Astrocyte of the spinal cord (primary cell): Measurements from ENCODE around the gene SHROOM3.
"Not testable (repeated sequence)": the region's sequence is repeated elsewhere in the genome, so short reads cannot be mapped to it uniquely, and the experiment has no call there.

ENCODE experiments used
- DNase-seq: peaks from one replicate; pipeline ENCODE4 v3.0.0; 2011; ENCODE audit warnings: low read depth, low spot score
- H3K4me3 ChIP-seq: 2 replicates; pipeline ENCODE4 v1.5.1; 2011; ENCODE audit warnings: low read depth, mild to moderate bottlenecking, low read length, moderate library complexity
- CTCF ChIP-seq: IDR thresholded peaks from 2 replicates; pipeline ENCODE4 v1.5.1; 2012; ENCODE audit warnings: low read depth, mild to moderate bottlenecking, low read length, inconsistent platforms
- in situ Hi-C: cut with HindIII; loops from 2 replicates; pipeline ENCODE4 v1.10.0; 2017; ENCODE audit warnings: low sequenced_read_pairs

SHROOM3 gene

GRCh38 chr4:76407440-76408119 is 27.4 kb upstream of the SHROOM3 start:
- DNase-seq = no peak
- H3K4me3 ChIP-seq = no peak overlapping the region
- no peak for TF ChIP-seq CTCF
- in situ Hi-C loops = no loop called here

GRCh38 chr4:76410636-76411035 is 24.4 kb upstream of the SHROOM3 start:
- H3K4me3 ChIP-seq = no peak overlapping the region
- in situ Hi-C loops = no loop called here
- TF ChIP-seq CTCF = no peak
- DNase-seq = no peak

- H3K4me3 ChIP-seq = peak overlapping the region; percentile 37
- DNase-seq = no peak
- no peak for TF ChIP-seq CTCF
- in situ Hi-C loops = no loop called here
Measured at GRCh38 chr4:76420188-76420761, 14.8 kb upstream of the SHROOM3 start.

- H3K4me3 ChIP-seq = peak within 1 kb of the TSS; percentile 37
- in situ Hi-C loops = no loop called here
- DNase-seq = no peak
- no peak for TF ChIP-seq CTCF
Measured at GRCh38 chr4:76420762-76421581, 14.1 kb upstream of the SHROOM3 start, which contains the start of gene CCDC158. Gene CCDC158, minus strand, starts transcription at chr4:76421141. Its CDS starts 17,934 bp downstream, at chr4:76403207.

GRCh38 chr4:76423159-76423558 is 11.9 kb upstream of the SHROOM3 start:
- DNase-seq, in situ Hi-C loops, H3K4me3 ChIP-seq: not testable (repeated sequence)

- in situ Hi-C loops = no loop called here
Measured at GRCh38 chr4:76426272-76426671, 8.8 kb upstream of the SHROOM3 start.

More at GRCh38 chr4:76426272-76426671, 8.8 kb upstream of the SHROOM3 start:
- TF ChIP-seq CTCF = peak; percentile 23
- DNase-seq = no peak
- no peak overlapping the region for H3K4me3 ChIP-seq
